Progenitor cell of endocrine pancreas (in vitro differentiated cells): ENCODE results near the gene PCF11. TPM values are rescaled to one million over a fixed set of nuclear protein-coding genes. Genes with fewer than 3 reads are reported as not detected.
A peak's percentile ranks its signal among the peaks of the same experiment; 100 is the strongest.

Experiments
- DNase-seq: peaks from one replicate; pipeline ENCODE4 v3.0.0; 2021; ENCODE audit warnings: low spot score; ENCODE audit not compliant: unreplicated experiment
- H3K27ac Mint-ChIP-seq: 2 replicates; pipeline ENCODE4 v1.8.0; 2021; ENCODE audit warnings: mild to moderate bottlenecking, moderate library complexity, mixed read lengths
- H3K27me3 Mint-ChIP-seq: 2 replicates; pipeline ENCODE4 v1.8.0; 2021; ENCODE audit warnings: mixed read lengths
- H3K36me3 Mint-ChIP-seq: 2 replicates; pipeline ENCODE4 v1.8.0; 2022; ENCODE audit warnings: mixed read lengths; ENCODE audit not compliant: insufficient read depth
- H3K4me1 Mint-ChIP-seq: 2 replicates; pipeline ENCODE4 v1.8.0; 2021; ENCODE audit warnings: low read depth, mixed read lengths
- H3K4me3 Mint-ChIP-seq: 2 replicates; pipeline ENCODE4 v1.8.0; 2021; ENCODE audit warnings: low read depth, mild to moderate bottlenecking, moderate library complexity, mixed read lengths
- H3K9me3 Mint-ChIP-seq: 2 replicates; pipeline ENCODE4 v1.8.0; 2021; ENCODE audit warnings: low read depth, mixed read lengths
- CTCF ChIP-seq: fragments of 200-600 bp; sonication (generic); IDR thresholded peaks from one replicate; pipeline ENCODE4 v1.5.0; 2021; ENCODE audit warnings: antibody characterized with exemption, mild to moderate bottlenecking; ENCODE audit not compliant: unreplicated experiment
- long read RNA-seq: library from polyadenylated mRNA; unstranded; transcript quantifications from one replicate; pipeline ENCODE4 v2.0.0, GENCODE V29; 2020
- total RNA-seq: library from RNA; stranded (reverse); gene quantifications from 2 replicates; pipeline ENCODE4 v1.2.1, GENCODE V29; 2021

The PCF11 gene
- total RNA-seq, result 65.0 and 69.1 TPM in 2 replicates
- long read RNA-seq, partial matches to known transcripts, result 65 of 69 reads
- long read RNA-seq, other reads (novel, unspliced or antisense), result 3 of 69 reads

GRCh38 chr11:83156996-83157593 lies at the start of gene PCF11:
Gene PCF11, plus strand, starts transcription at chr11:83157131. Its CDS starts 309 bp downstream, at chr11:83157440.
- H3K27me3 Mint-ChIP-seq, result no peaks in the 10 kb centered on the region
- no peak for DNase-seq
- peaks cover 34% of the 10 kb centered on the region for H3K4me1 Mint-ChIP-seq
- H3K4me3 Mint-ChIP-seq, result peak within 1 kb of the TSS; percentile 100
- peaks cover 11% of the 10 kb centered on the region for H3K36me3 Mint-ChIP-seq
- no peaks in the 10 kb centered on the region for H3K9me3 Mint-ChIP-seq
- peak within 1 kb of the TSS; percentile 100 for H3K27ac Mint-ChIP-seq
- TF ChIP-seq CTCF, result no peak

GRCh38 chr11:83112886-83113285 lies 44.0 kb upstream of the PCF11 start:
- Mint-ChIP-seq H3K9me3 (no peaks in the 10 kb centered on the region), H3K36me3 (no peaks in the 10 kb centered on the region), H3K27ac (no peak overlapping the region), H3K27me3 (no peaks in the 10 kb centered on the region), H3K4me3 (no peak overlapping the region), H3K4me1 (no peaks in the 10 kb centered on the region)
- no peak for DNase-seq
- TF ChIP-seq CTCF, result no peak

- no peak for TF ChIP-seq CTCF
- H3K27me3 Mint-ChIP-seq, result no peaks in the 10 kb centered on the region
- H3K9me3 Mint-ChIP-seq, result no peaks in the 10 kb centered on the region
- H3K4me3 Mint-ChIP-seq, result no peak overlapping the region
- no peak overlapping the region for H3K27ac Mint-ChIP-seq
- no peak for DNase-seq
- H3K36me3 Mint-ChIP-seq, result no peaks in the 10 kb centered on the region
- peaks cover 8% of the 10 kb centered on the region for H3K4me1 Mint-ChIP-seq
Measured at GRCh38 chr11:83115026-83115425, 41.9 kb upstream of the PCF11 start.

GRCh38 chr11:83115551-83115950 lies 41.4 kb upstream of the PCF11 start:
- Mint-ChIP-seq H3K4me1 (peaks cover 8% of the 10 kb centered on the region), H3K27ac (no peak overlapping the region), H3K9me3 (no peaks in the 10 kb centered on the region), H3K27me3 (no peaks in the 10 kb centered on the region), H3K4me3 (no peak overlapping the region), H3K36me3 (no peaks in the 10 kb centered on the region)
- no peak for DNase-seq
- no peak for TF ChIP-seq CTCF

- DNase-seq, result no peak
- no peak overlapping the region for H3K4me3 Mint-ChIP-seq
- no peaks in the 10 kb centered on the region for H3K36me3 Mint-ChIP-seq
- no peaks in the 10 kb centered on the region for H3K27me3 Mint-ChIP-seq
- peaks cover 8% of the 10 kb centered on the region for H3K4me1 Mint-ChIP-seq
- no peak for TF ChIP-seq CTCF
- H3K9me3 Mint-ChIP-seq, result no peaks in the 10 kb centered on the region
- H3K27ac Mint-ChIP-seq, result no peak overlapping the region
Measured at GRCh38 chr11:83116015-83116641, 40.8 kb upstream of the PCF11 start.
